Esophagus squamous epithelium (tissue), 4 donors: Measurements from ENCODE around the gene ASXL1.

ENCODE experiments used
- CTCF ChIP-seq, 6 experiments: fragments of 450-650 bp in 4 of 6; fragments of 200-600 bp in 2 of 6; sonication (generic) in 2 of 6; IDR thresholded peaks; one replicate each; pipeline ENCODE4 v1.5.1; 2016 to 2019; ENCODE audit warnings: antibody characterized with exemption in 6 of 6, mild to moderate bottlenecking in 4 of 6, moderate library complexity in 4 of 6
- POLR2A ChIP-seq, 4 donors: fragments of 450-650 bp; IDR thresholded peaks; one replicate each; pipeline ENCODE4 v1.6.1; 2017; ENCODE audit warnings: antibody characterized with exemption in 4 of 4, mild to moderate bottlenecking in 4 of 4, moderate library complexity in 3 of 4

- no peak for TF ChIP-seq CTCF (IDR thresholded peaks at IDR 0.05)
- no peak for TF ChIP-seq POLR2A (IDR thresholded peaks at IDR 0.05)
These were observed 7.4 kb downstream of the ASXL1 start for GRCh38 chr20:32365564-32365963.
